Endothelial cell of umbilical vein (primary cell): Measurements from ENCODE around the gene CARD14. TPM values are rescaled to one million over a fixed set of nuclear protein-coding genes. Genes with fewer than 3 reads are reported as not detected.

ENCODE experiments used
- BruUV-seq: library from RNA; stranded (reverse); fragments of 400-500 nt; replicated peaks from 2 replicates; lab custom pipeline; 2021; lab: Mats Ljungman, UMichigan
- CTCF ChIA-PET: fragments of 300-600, 350-600 bp; sonication (Branson Sonifier 250); formaldehyde crosslinking; loops from one replicate; lab custom pipeline; 2021; ENCODE audit warnings: antibody characterized with exemption, inconsistent platforms; lab: Charles Lee
- POLR2A ChIA-PET: fragments of 300-600, 350-600 bp; sonication (Branson Sonifier 250); formaldehyde crosslinking; loops from one replicate; lab custom pipeline; 2021; ENCODE audit warnings: antibody characterized with exemption, inconsistent platforms; lab: Charles Lee
- DNase-seq: peaks from one replicate; pipeline ENCODE4 v3.0.0-alpha.2; 2011; ENCODE audit warnings: low read depth, low spot score
- FAIRE-seq: peaks from 2 replicates; lab custom pipeline; 2011; peaks lifted over from hg19 to GRCh38; lab: Jason Lieb, UNC
- H2AFZ ChIP-seq: 2 replicates; pipeline ENCODE4 v1.6.0; 2012; ENCODE audit warnings: low read depth, low read length, control low read depth, inconsistent platforms
- H3K27ac ChIP-seq: 2 replicates; pipeline ENCODE4 v1.5.1; 2011; ENCODE audit warnings: low read depth, mild to moderate bottlenecking, control low read depth, low read length, moderate library complexity; ENCODE audit not compliant: insufficient read depth
- H3K27me3 ChIP-seq, 2 experiments: 2 replicates each; pipeline versions ENCODE4 v1.6.0 to v1.6.1; 2011; ENCODE audit warnings: low read length in 2 of 2, mixed read lengths in 1 of 2; ENCODE audit not compliant: control insufficient read depth in 2 of 2, insufficient read depth in 2 of 2
- H3K36me3 ChIP-seq, 2 experiments: 2 replicates in 1 of 2; 3 replicates in 1 of 2; pipeline ENCODE4 v1.5.1; 2011; ENCODE audit warnings: low read length in 2 of 2, mild to moderate bottlenecking in 1 of 2, moderate library complexity in 1 of 2; ENCODE audit not compliant: control insufficient read depth in 2 of 2, insufficient read depth in 2 of 2; ENCODE audit errors: extremely low read depth in 1 of 2
- H3K4me1 ChIP-seq: 3 replicates; pipeline ENCODE4 v1.5.1; 2011; ENCODE audit warnings: mild to moderate bottlenecking, low read length; ENCODE audit not compliant: control insufficient read depth, insufficient read depth; ENCODE audit errors: extremely low read depth
- H3K4me2 ChIP-seq: 2 replicates; pipeline ENCODE4 v1.6.1; 2011; ENCODE audit warnings: low read length, control low read depth, mixed read lengths; ENCODE audit not compliant: insufficient read depth
- H3K4me3 ChIP-seq, 3 experiments: fragments of 200-600 bp in 1 of 3; sonication (generic), shearing (Covaris generic) in 1 of 3; replicated peaks in 1 of 3; 2 replicates each; pipeline ENCODE4 v1.5.1; 2011 to 2016; ENCODE audit warnings: control low read depth in 3 of 3, low read length in 3 of 3, mild to moderate bottlenecking in 2 of 3, inconsistent platforms in 1 of 3, low read depth in 1 of 3, moderate library complexity in 1 of 3; ENCODE audit not compliant: insufficient read depth in 1 of 3
- H3K79me2 ChIP-seq: 2 replicates; pipeline ENCODE4 v1.6.0; 2012; ENCODE audit warnings: low read length, inconsistent platforms; ENCODE audit not compliant: control insufficient read depth, insufficient read depth
- H3K9ac ChIP-seq: replicated peaks from 2 replicates; pipeline ENCODE3; 2011; ENCODE audit warnings: low read length, control low read depth; ENCODE audit not compliant: insufficient read depth; ENCODE audit errors: extremely low read depth
- H3K9me1 ChIP-seq: replicated peaks from 3 replicates; pipeline ENCODE4 v1.6.0; 2011; ENCODE audit warnings: mild to moderate bottlenecking, low read length; ENCODE audit not compliant: control insufficient read depth, insufficient read depth; ENCODE audit errors: extremely low read depth
- H3K9me3 ChIP-seq: replicated peaks from 2 replicates; pipeline ENCODE4 v1.5.1; 2012; ENCODE audit warnings: low read length, inconsistent platforms; ENCODE audit not compliant: control insufficient read depth, insufficient read depth
- H4K20me1 ChIP-seq: replicated peaks from 2 replicates; pipeline ENCODE3; 2011; ENCODE audit warnings: mild to moderate bottlenecking, low read length; ENCODE audit not compliant: control insufficient read depth, insufficient read depth; ENCODE audit errors: extremely low read depth
- EZH2 ChIP-seq: IDR thresholded peaks from 2 replicates; pipeline ENCODE4 v1.6.1; 2012; ENCODE audit warnings: borderline replicate concordance, low read depth, mild to moderate bottlenecking, moderate library complexity, low read length, inconsistent platforms; ENCODE audit not compliant: severe bottlenecking
- FOS ChIP-seq: IDR thresholded peaks from 2 replicates; pipeline ENCODE4 v1.6.1; 2011; ENCODE audit warnings: mild to moderate bottlenecking, low read length, moderate library complexity, borderline replicate concordance; ENCODE audit not compliant: insufficient read depth
- GATA2 ChIP-seq: IDR thresholded peaks from 2 replicates; pipeline ENCODE4 v1.7.0; 2011; ENCODE audit warnings: low read depth, mild to moderate bottlenecking, moderate library complexity, mixed read lengths, low read length; ENCODE audit not compliant: insufficient read length, insufficient read depth
- JUN ChIP-seq: IDR thresholded peaks from 2 replicates; pipeline ENCODE4 v1.6.1; 2011; ENCODE audit warnings: borderline replicate concordance, low read depth; ENCODE audit not compliant: insufficient read length, insufficient read depth
- MYC ChIP-seq: IDR thresholded peaks from one replicate; pipeline ENCODE4 v1.6.1; 2011; ENCODE audit warnings: mild to moderate bottlenecking, low read depth, low read length
- POLR2A ChIP-seq: IDR thresholded peaks from 2 replicates; pipeline ENCODE4 v1.6.1; 2012; ENCODE audit warnings: low read depth, mild to moderate bottlenecking, control low read depth, low read length
- POLR2AphosphoS5 ChIP-seq: IDR thresholded peaks from 2 replicates; pipeline ENCODE4 v1.6.1; 2012; ENCODE audit warnings: low read depth, mild to moderate bottlenecking, control low read depth, low read length, moderate library complexity; ENCODE audit not compliant: insufficient read depth
- dilution Hi-C: fragments of 300-500 bp; cut with MboI; formaldehyde crosslinking; loops from one replicate; pipeline ENCODE4 v1.15.0; 2019; ENCODE audit warnings: low sequenced_read_pairs; ENCODE audit not compliant: extremely low pct_ligation_motif_present
- intact Hi-C: fragments of 100-400 bp; cut with micrococcal nuclease; formaldehyde crosslinking; loops from one replicate; pipeline ENCODE4 v1.10.0; 2022
- polyA plus RNA-seq, 4 experiments: library from polyadenylated mRNA; depleted of rRNA in 3 of 4; stranded (reverse) in 3 of 4; unstranded in 1 of 4; fragments of >200 nt; gene quantifications; 2 replicates each; pipeline versions ENCODE4 v1.2.1 to v1.2.3, GENCODE V29; 2011 to 2012; ENCODE audit warnings: missing spikeins in 1 of 4
- total RNA-seq: library from RNA; stranded (reverse); gene quantifications from 2 replicates; pipeline ENCODE4 v1.2.3, GENCODE V29; 2021
- TF ChIP-seq, protein P1 (sequence below), 2 donors: IDR thresholded peaks; 1 replicate in 1 of 2; 2 replicates in 1 of 2; pipeline ENCODE4 v1.5.1; 2011; ENCODE audit warnings: low read length in 2 of 2, mild to moderate bottlenecking in 2 of 2, moderate library complexity in 2 of 2, control low read depth in 1 of 2, inconsistent platforms in 1 of 2, low read depth in 1 of 2; ENCODE audit not compliant: insufficient read depth in 1 of 2; ENCODE audit errors: extremely low read depth in 1 of 2
- TF ChIP-seq, protein P2 (sequence below): IDR thresholded peaks from 2 replicates; pipeline ENCODE4 v1.6.1; 2011; ENCODE audit not compliant: insufficient read depth, insufficient read length

CARD14 gene
- total and polyA plus RNA-seq, 2 donors (not counting 3 experiments of a cell fraction or from before 2014, with no cell fraction given), result not detected

DNA sequence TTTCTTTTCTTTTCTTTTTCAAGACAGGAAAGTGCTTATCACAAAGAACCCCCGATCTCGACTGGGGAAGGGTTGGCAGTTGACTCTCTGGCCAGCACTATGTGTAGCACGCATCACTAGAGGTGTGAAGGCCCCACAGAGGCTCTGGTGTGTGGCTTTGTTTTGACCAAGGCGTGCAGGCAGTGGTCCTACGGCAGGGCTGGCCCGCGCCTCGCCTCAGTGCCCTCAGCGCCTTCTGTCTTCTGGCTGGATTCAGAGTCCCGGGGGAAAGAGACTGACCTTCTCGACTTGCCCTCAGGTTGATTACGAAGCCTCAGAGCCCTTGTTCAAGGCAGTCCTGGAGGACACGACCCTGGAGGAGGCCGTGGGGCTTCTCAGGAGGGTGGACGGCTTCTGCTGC lies 31.6 kb downstream of the CARD14 start:
- intact Hi-C loops, result no loop called here

More for the DNA sequence above, 31.6 kb downstream of the CARD14 start:
- DNase-seq (no peak), FAIRE-seq (no peak)
- H3K4me1 ChIP-seq, result no peaks in the 10 kb centered on the region
- no peaks in the 10 kb centered on the region for H3K79me2 ChIP-seq
- H3K27me3 ChIP-seq, result no peaks in the 10 kb centered on the region
- TF ChIP-seq, protein P1, sequence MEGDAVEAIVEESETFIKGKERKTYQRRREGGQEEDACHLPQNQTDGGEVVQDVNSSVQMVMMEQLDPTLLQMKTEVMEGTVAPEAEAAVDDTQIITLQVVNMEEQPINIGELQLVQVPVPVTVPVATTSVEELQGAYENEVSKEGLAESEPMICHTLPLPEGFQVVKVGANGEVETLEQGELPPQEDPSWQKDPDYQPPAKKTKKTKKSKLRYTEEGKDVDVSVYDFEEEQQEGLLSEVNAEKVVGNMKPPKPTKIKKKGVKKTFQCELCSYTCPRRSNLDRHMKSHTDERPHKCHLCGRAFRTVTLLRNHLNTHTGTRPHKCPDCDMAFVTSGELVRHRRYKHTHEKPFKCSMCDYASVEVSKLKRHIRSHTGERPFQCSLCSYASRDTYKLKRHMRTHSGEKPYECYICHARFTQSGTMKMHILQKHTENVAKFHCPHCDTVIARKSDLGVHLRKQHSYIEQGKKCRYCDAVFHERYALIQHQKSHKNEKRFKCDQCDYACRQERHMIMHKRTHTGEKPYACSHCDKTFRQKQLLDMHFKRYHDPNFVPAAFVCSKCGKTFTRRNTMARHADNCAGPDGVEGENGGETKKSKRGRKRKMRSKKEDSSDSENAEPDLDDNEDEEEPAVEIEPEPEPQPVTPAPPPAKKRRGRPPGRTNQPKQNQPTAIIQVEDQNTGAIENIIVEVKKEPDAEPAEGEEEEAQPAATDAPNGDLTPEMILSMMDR (IDR thresholded peaks at IDR 0.05; ENCODE audit: extremely low read depth in 1 of 2, insufficient read depth in 1 of 2, low read depth in 1 of 2, low read length in 2 of 2), result no peak
- TF ChIP-seq JUN, result no peak
- TF ChIP-seq POLR2AphosphoS5, result no peak
- TF ChIP-seq GATA2, result no peak
- no peak for TF ChIP-seq EZH2
- TF ChIP-seq POLR2A, result no peak
- no peak for TF ChIP-seq MYC
- TF ChIP-seq, protein P2, sequence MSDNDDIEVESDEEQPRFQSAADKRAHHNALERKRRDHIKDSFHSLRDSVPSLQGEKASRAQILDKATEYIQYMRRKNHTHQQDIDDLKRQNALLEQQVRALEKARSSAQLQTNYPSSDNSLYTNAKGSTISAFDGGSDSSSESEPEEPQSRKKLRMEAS, result no peak
- no peak for TF ChIP-seq FOS
- no peaks in the 10 kb centered on the region for H3K9me1 ChIP-seq
- no peak overlapping the region for H3K4me3 ChIP-seq
- H3K27ac ChIP-seq, result no peak overlapping the region
- no peak overlapping the region for H3K4me2 ChIP-seq
- dilution Hi-C loops, result no loop called here
- H3K9me3 ChIP-seq, result no peaks in the 10 kb centered on the region
- no peak overlapping the region for H3K9ac ChIP-seq
- no TSS peak for BruUV-seq
- H2AFZ ChIP-seq, result no peak overlapping the region
- no peaks in the 10 kb centered on the region for H4K20me1 ChIP-seq
- ChIA-PET CTCF (no interaction called here), POLR2A (no interaction called here)
- H3K36me3 ChIP-seq, result no peaks in the 10 kb centered on the region
